ENCODE results near the gene DDTL. TPM values are rescaled to one million over a fixed set of nuclear protein-coding genes. Genes with fewer than 3 reads are reported as not detected.
A peak's percentile ranks its signal among the peaks of the same experiment; 100 is the strongest.
"Not testable (repeated sequence)": the region's sequence is repeated elsewhere in the genome, so short reads cannot be mapped to it uniquely, and the experiment has no call there.

The DDTL gene
- total RNA-seq, 2 donors from 2014 or later, result 1.0 TPM; not detected in 1

DNA sequence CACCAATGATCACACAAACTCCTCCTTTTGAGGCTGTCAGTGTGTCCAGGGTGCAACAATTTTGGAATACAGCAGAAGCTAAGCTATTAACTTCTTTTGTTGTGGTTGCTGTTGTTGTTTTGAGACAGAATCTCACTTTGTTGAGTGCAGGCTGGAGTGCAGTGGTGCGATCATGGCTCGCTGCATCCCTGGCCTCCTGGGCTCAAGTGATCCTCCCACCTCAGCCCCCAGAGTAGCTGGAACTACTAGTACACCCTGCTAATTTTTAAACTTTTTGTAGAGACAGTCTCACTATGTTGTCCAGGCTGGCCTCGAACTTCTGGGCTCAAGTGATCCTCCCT is 27.7 kb upstream of the DDTL start:
- Histone ChIP-seq H3K36me3 (no peaks in the 10 kb centered on the region), H3K27me3 (no peaks in the 10 kb centered on the region), H3K4me3 (no peak overlapping the region), H3K9me3 (no peaks in the 10 kb centered on the region), H3K27ac (peak overlapping the region in 1 of 2 donors; percentile 16), H3K4me1 (peaks cover 0 to 7% of the 10 kb centered on the region in 2 donors)
- TF ChIP-seq, protein P1, sequence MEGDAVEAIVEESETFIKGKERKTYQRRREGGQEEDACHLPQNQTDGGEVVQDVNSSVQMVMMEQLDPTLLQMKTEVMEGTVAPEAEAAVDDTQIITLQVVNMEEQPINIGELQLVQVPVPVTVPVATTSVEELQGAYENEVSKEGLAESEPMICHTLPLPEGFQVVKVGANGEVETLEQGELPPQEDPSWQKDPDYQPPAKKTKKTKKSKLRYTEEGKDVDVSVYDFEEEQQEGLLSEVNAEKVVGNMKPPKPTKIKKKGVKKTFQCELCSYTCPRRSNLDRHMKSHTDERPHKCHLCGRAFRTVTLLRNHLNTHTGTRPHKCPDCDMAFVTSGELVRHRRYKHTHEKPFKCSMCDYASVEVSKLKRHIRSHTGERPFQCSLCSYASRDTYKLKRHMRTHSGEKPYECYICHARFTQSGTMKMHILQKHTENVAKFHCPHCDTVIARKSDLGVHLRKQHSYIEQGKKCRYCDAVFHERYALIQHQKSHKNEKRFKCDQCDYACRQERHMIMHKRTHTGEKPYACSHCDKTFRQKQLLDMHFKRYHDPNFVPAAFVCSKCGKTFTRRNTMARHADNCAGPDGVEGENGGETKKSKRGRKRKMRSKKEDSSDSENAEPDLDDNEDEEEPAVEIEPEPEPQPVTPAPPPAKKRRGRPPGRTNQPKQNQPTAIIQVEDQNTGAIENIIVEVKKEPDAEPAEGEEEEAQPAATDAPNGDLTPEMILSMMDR (IDR thresholded peaks at IDR 0.05), result no peak
- no peak for DNase-seq (ENCODE audit: low spot score)

DNA sequence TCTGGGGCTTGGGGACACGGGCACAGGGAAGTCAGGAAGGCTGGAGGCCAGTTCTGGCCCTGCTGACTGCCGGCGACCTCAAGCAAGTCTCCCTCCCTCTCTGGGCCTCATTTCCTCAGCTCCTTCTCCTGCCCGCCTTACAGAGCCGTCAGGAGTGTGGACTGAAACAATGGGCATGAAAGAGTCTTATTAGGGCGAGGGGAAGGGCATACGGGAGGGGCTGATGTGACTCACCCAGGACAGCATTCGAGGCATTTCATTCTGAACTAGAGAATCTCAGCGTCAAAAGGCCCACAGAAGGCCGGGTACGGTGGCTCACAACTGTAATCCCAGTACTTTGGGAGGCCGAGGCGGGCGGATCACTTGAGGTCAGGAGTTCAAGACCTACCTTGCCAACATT is 26.5 kb upstream of the DDTL start:
- H3K27me3 ChIP-seq; H3K9me3 ChIP-seq; H3K4me1 ChIP-seq; DNase-seq (ENCODE audit: low spot score); H3K36me3 ChIP-seq; H3K4me3 ChIP-seq; H3K27ac ChIP-seq: not testable (repeated sequence)

DNA sequence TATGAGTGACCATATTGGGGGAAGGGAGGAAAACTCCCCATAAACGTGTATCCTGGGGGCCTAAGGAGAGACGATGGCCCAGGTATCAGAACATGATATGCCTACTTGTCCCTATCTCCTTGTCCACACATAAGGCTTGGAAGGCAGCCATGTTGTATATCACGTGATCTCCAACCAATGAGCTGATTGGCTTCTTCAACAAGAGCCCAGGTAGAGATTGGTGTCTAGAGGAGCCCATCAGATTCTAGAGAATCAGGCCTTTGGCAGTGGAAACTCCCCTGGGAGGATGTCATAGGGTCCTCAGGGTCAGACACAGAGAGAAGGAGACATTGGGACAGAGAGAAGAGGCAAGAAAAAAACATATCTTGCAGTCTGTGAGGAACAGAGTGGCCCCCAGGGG is 19.3 kb upstream of the DDTL start:
- H3K36me3 ChIP-seq; H3K27me3 ChIP-seq; H3K27ac ChIP-seq; H3K4me1 ChIP-seq; DNase-seq (ENCODE audit: low spot score); H3K4me3 ChIP-seq; H3K9me3 ChIP-seq: not testable (repeated sequence)

GRCh38 chr22:23949764-23950163 is 16.9 kb upstream of the DDTL start:
- H3K4me3 ChIP-seq; DNase-seq (ENCODE audit: low spot score); H3K27me3 ChIP-seq; H3K27ac ChIP-seq; H3K4me1 ChIP-seq; H3K9me3 ChIP-seq; H3K36me3 ChIP-seq: not testable (repeated sequence)

DNA sequence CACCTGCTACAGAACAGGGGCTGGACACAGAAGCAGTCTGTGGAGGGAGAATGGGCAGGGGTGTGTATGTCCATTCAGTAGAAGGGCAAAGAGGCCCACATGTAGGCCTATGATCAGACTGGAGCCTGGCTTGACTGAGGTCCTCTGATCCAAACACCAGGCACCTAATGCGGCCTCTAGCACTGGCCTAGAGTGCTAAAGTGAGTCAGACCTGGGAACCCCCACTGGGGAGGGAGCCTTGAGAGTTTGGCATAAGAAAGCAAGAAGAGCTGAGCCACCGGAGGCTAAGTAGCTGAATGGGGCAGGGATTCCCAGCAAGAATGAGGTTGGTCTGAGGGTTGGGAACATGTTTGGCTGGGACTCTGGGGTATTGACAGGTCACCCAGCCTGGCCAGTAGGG is 15.3 kb upstream of the DDTL start:
- not testable (repeated sequence) for H3K27me3 ChIP-seq; H3K4me1 ChIP-seq; H3K36me3 ChIP-seq; DNase-seq (ENCODE audit: low spot score); H3K27ac ChIP-seq; H3K9me3 ChIP-seq; H3K4me3 ChIP-seq

- not testable (repeated sequence) for H3K27ac ChIP-seq; DNase-seq (ENCODE audit: low spot score); H3K9me3 ChIP-seq; H3K27me3 ChIP-seq; H3K4me1 ChIP-seq; H3K36me3 ChIP-seq; H3K4me3 ChIP-seq
These were observed 13.8 kb upstream of the DDTL start for GRCh38 chr22:23952794-23953405.

- not testable (repeated sequence) for DNase-seq (ENCODE audit: low spot score); H3K36me3 ChIP-seq; H3K27me3 ChIP-seq; H3K4me1 ChIP-seq; H3K9me3 ChIP-seq; H3K27ac ChIP-seq; H3K4me3 ChIP-seq
These were observed 13.2 kb upstream of the DDTL start for GRCh38 chr22:23953485-23953884.

DNA sequence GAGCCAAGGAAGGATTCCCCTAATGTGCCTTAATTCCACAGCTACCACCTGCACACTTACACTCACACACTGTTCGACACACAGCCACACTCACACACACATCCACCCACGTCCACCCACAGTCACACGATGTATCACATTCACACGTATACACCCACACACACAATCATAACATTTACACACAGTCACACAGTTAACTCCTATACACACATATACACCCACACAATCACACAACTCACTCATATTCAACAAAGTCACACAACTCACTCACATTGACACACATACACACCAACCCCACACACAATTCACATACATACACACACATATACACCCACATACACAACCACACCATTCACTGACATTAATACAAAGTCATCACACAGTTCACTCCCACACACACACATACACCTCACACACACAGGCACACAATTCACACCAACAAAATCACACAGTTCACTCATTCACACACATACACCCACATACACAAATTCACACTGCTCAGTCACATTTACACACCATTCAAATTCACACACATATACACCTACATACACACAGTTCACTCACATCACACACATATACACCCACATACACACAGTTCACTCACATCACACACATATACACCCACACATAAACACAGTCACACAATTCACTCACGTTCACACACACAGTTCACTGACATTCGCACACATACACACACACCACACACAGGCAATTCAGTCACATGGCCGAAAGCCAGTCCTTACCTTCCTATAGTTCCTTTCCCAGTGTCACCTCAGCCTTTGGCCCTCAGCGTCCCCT is 12.3 kb upstream of the DDTL start:
- H3K36me3 ChIP-seq; H3K4me1 ChIP-seq; H3K9me3 ChIP-seq; H3K4me3 ChIP-seq; H3K27ac ChIP-seq; H3K27me3 ChIP-seq; DNase-seq (ENCODE audit: low spot score): not testable (repeated sequence)

- not testable (repeated sequence) for H3K36me3 ChIP-seq
These were observed 11.7 kb upstream of the DDTL start for GRCh38 chr22:23954991-23955305.

DNA sequence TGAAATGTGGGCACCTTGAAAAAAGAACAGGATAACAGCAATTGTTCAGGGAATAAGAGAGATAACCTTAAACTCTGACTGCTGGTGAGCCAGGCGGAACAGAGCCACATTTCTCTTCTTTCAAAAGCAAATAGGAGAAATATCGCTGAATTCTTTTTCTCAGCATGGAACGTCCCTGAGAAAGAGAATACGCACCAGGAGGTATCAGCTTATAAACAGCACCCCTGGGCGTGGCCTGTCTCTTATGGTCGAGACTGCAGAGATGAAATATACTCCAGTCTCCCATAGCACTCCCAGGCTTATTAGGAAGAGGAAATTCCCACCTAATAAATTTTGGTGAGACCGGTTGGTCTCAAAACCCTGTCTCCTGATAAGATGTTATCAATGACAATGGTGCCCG is 10.8 kb upstream of the DDTL start:
- not testable (repeated sequence) for H3K27me3 ChIP-seq; H3K9me3 ChIP-seq; DNase-seq (ENCODE audit: low spot score); H3K4me3 ChIP-seq; H3K4me1 ChIP-seq; H3K36me3 ChIP-seq; H3K27ac ChIP-seq

More at GRCh38 chr22:23954991-23955305, 11.7 kb upstream of the DDTL start:
- H3K27me3 ChIP-seq; H3K4me3 ChIP-seq; H3K4me1 ChIP-seq; DNase-seq (ENCODE audit: low spot score); H3K27ac ChIP-seq; H3K9me3 ChIP-seq: not testable (repeated sequence)

Measured in right atrium auricular region (tissue), 2 donors.